Activated T-cell treated with anti-CD3 and anti-CD28 coated beads, Interleukin-2, amount 50 U/mL, for 72 hours (primary cell): ENCODE measurements around the gene MAGEL2. TPM values are rescaled to one million over a fixed set of nuclear protein-coding genes. Genes with fewer than 3 reads are reported as not detected.
A peak's percentile ranks its signal among the peaks of the same experiment; 100 is the strongest.

Experiments
- ATAC-seq, 2 donors: fragments of 150-1000 bp; cut with Tn5 transposase; replicated peaks in 1 of 2; 2 replicates each; pipeline ENCODE4 v1.10.0; 2021; ENCODE audit warnings: moderate library complexity in 2 of 2, mild to moderate bottlenecking in 1 of 2
- DNase-seq, 2 donors: peaks; one replicate each; pipeline ENCODE4 v3.0.0; 2021 to 2022; ENCODE audit warnings: mixed read lengths in 1 of 2
- H3K27ac Mint-ChIP-seq: one replicate; pipeline ENCODE4 v1.8.0; 2022; ENCODE audit warnings: mild to moderate bottlenecking, moderate library complexity, mixed read lengths
- H3K27me3 Mint-ChIP-seq: one replicate; pipeline ENCODE4 v1.8.0; 2022; ENCODE audit warnings: low read depth, mixed read lengths
- H3K36me3 Mint-ChIP-seq, 2 donors: one replicate each; pipeline ENCODE4 v1.8.0; 2022; ENCODE audit warnings: mixed read lengths in 2 of 2, mild to moderate bottlenecking in 1 of 2; ENCODE audit not compliant: insufficient read depth in 2 of 2
- H3K4me1 Mint-ChIP-seq: one replicate; pipeline ENCODE4 v1.8.0; 2022; ENCODE audit warnings: low read depth, mixed read lengths
- H3K4me3 Mint-ChIP-seq, 2 donors: one replicate each; pipeline ENCODE4 v1.8.0; 2022; ENCODE audit warnings: mild to moderate bottlenecking in 2 of 2, mixed read lengths in 2 of 2, moderate library complexity in 2 of 2
- H3K9me3 Mint-ChIP-seq, 2 donors: one replicate each; pipeline ENCODE4 v1.8.0; 2022; ENCODE audit warnings: mixed read lengths in 2 of 2
- total RNA-seq, 2 donors: library from RNA; stranded (reverse); gene quantifications; one replicate each; pipeline ENCODE4 v1.2.3, GENCODE V29; 2022

The MAGEL2 gene
- total RNA-seq: not detected

DNA sequence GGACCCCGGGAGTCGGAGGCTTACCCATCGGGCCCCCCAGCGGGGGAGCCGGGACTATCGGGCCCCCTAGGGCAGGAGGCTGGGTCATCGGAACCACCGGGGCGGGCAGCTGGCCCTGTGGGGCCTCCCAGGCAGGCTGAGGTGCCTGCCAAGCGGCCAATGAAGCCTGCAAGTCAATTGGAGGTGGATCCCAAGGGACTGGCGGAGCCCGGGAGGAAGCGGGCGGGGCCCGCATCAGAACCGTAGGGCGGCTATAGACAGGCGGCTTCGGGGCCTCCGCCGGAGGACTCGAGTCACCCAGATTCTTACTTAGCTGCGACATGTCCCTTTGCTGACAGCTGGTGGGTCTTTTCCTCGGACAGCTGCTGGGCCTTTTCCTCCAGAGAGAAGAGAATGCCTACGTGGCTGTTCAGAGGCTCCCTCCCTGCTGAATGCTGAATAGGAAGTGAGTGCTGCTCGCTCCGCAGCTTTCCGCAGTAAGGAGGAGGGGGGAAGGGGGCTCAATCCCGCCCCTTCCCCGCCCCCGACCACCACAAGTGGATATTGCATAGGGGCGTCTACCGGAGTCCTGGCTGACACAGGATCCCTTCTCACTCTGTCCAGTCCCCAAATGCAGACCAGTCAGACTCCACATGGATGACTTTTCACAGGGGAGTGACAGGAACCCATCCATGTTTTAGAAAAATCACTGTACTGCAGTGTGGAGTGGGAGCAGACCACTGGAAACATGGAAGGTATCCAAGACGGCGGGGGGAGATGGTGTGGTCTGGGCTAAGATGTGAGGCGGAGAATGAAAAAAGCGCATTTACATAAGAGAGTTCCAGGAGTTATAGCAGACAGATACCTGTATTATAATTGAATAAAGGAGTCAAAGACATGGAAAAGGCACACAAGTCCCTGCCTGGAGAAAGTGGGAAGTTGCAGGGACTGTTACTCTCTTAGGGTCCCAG is at the start of gene MAGEL2:
Gene MAGEL2 (minus strand): TSS at position 447 of the 950 bp plus-strand sequence. CDS start 125 bp downstream, at position 322.
- no peaks in the 10 kb centered on the region for H3K36me3 Mint-ChIP-seq
- H3K4me3 Mint-ChIP-seq: no peak within 1 kb of the TSS
- H3K27me3 Mint-ChIP-seq: peaks cover 10% of the 10 kb centered on the region
- no peaks in the 10 kb centered on the region for H3K4me1 Mint-ChIP-seq
- ATAC-seq (no peak), DNase-seq (no peak)
- H3K9me3 Mint-ChIP-seq: no peaks in the 10 kb centered on the region
- no peak within 1 kb of the TSS for H3K27ac Mint-ChIP-seq

DNA sequence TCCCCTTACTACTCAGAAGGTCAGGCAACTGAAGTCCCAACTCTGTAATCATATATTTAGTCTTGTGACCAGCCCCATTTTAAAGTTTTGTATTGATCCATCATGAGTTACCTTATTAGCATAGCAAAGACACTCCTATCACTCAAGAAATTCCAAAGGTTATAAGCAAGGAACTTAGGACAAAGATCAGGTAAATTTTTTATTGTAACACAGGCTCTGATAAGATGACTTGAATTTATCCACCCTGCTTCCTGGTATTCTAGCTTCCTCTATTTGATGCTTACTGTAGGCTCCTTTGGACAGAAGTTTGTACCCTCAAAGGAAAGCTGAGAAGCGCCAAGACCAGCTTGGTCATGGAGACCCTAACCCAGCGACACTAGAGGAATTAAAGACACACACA is 47.6 kb upstream of the MAGEL2 start:
- peaks cover 0 to 5% of the 10 kb centered on the region in 2 donors for H3K9me3 Mint-ChIP-seq
- H3K4me1 Mint-ChIP-seq: no peaks in the 10 kb centered on the region
- H3K27me3 Mint-ChIP-seq: no peaks in the 10 kb centered on the region
- H3K36me3 Mint-ChIP-seq: no peaks in the 10 kb centered on the region
- no peak for DNase-seq
- no peak for ATAC-seq
- H3K4me3 Mint-ChIP-seq: no peak overlapping the region
- H3K27ac Mint-ChIP-seq: no peak overlapping the region

DNA sequence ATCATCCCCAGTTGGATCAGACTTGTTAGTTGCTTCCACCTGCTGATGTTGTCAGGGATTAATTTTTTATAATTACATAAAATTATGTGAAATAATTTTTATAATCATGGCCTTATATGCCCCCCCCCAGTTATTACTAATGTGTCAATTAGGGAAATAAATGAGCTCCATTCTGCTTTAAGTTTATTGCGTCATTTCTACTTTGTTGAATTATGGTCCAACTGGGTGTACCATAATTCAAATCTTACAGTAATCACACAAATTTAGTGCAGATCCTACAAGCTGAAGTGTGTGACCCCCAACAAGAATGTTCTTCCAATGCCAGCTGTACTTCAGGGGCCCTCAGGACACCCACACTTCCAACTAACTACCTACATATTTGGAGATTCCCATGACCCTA is 46.9 kb upstream of the MAGEL2 start:
- Mint-ChIP-seq H3K27ac (no peak overlapping the region), H3K36me3 (no peaks in the 10 kb centered on the region), H3K9me3 (peaks cover 2 to 5% of the 10 kb centered on the region in 2 donors), H3K27me3 (no peaks in the 10 kb centered on the region), H3K4me3 (no peak overlapping the region), H3K4me1 (no peaks in the 10 kb centered on the region)
- ATAC-seq (no peak), DNase-seq (no peak)

DNA sequence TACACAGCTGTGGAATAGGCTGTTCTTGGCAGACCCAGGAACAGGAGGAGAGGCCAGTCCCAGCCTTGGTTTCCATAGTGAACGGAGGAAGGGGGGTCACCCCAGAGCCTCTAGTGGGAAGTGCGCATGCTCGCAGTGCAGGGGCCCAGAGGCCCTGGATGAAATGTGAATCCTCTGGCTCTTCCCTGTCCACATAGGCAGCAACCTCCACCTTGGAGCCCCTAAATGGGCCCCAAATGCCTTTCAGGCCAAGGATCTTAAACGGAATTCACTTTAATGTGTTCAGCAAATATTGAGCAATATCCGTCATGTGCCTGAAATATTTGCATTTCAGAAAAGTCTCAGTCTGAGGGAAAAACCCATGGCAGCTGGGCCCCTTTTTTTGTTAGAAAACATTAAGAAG is 42.8 kb upstream of the MAGEL2 start:
- Mint-ChIP-seq H3K9me3 (peaks cover 2 to 4% of the 10 kb centered on the region in 2 donors), H3K36me3 (peaks cover 0 to 1% of the 10 kb centered on the region in 2 donors), H3K4me3 (no peak overlapping the region), H3K4me1 (no peaks in the 10 kb centered on the region), H3K27ac (no peak overlapping the region), H3K27me3 (no peaks in the 10 kb centered on the region)
- DNase-seq: no peak
- ATAC-seq: no peak

DNA sequence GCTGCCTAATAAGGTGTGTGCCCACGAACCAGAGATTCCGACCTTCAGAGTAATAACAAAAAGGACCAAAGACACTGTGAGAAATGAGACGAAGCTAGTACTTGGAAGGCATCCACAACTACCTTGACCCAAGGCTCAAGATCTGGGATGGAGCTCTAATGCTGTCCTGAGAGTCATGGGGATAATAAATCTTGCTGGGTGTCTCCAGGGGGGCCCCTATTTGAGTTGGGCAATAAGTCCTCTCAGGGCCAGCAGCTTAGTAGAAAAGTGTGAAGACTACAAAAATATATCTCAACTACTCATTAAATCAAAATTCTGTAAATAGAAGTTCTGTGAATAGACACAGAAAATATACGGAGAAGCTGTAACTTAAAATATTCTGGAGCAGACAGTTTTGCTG is 42.3 kb upstream of the MAGEL2 start:
- no peak overlapping the region for H3K4me3 Mint-ChIP-seq
- H3K27me3 Mint-ChIP-seq: no peaks in the 10 kb centered on the region
- H3K36me3 Mint-ChIP-seq: peaks cover 0 to 1% of the 10 kb centered on the region in 2 donors
- no peaks in the 10 kb centered on the region for H3K4me1 Mint-ChIP-seq
- H3K27ac Mint-ChIP-seq: no peak overlapping the region
- H3K9me3 Mint-ChIP-seq: peaks cover 2 to 4% of the 10 kb centered on the region in 2 donors
- DNase-seq (no peak), ATAC-seq (no peak)

DNA sequence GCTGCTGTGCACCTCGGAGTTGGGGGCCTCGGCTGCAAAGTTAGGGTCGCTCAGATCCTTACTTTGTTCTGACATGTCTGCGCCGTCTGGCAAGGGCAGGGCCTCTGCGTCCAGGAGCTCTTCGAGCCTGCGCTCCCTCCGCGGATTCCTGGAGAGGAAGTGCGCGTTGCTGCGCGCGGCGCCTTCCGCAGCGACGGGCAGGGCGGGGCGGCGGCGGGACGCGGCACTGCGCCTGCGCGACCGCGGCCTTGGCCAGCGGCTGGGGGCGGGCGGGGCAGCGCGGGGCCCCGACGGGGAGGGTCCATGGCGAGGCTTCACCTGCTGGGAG is 39.4 kb upstream of the MAGEL2 start, which contains the start of gene NDN:
Gene NDN (minus strand): TSS at position 163 of the 328 bp plus-strand sequence. CDS start 88 bp downstream, at position 75.
- Mint-ChIP-seq H3K27ac (no peak within 1 kb of the TSS), H3K4me3 (peak within 1 kb of the TSS; percentile 14 to 43), H3K9me3 (peaks cover 0 to 2% of the 10 kb centered on the region in 2 donors), H3K27me3 (no peaks in the 10 kb centered on the region), H3K36me3 (peaks cover 0 to 1% of the 10 kb centered on the region in 2 donors), H3K4me1 (no peaks in the 10 kb centered on the region)
- ATAC-seq (peak; percentile 35 to 44), DNase-seq (peak; percentile 2 to 9)

DNA sequence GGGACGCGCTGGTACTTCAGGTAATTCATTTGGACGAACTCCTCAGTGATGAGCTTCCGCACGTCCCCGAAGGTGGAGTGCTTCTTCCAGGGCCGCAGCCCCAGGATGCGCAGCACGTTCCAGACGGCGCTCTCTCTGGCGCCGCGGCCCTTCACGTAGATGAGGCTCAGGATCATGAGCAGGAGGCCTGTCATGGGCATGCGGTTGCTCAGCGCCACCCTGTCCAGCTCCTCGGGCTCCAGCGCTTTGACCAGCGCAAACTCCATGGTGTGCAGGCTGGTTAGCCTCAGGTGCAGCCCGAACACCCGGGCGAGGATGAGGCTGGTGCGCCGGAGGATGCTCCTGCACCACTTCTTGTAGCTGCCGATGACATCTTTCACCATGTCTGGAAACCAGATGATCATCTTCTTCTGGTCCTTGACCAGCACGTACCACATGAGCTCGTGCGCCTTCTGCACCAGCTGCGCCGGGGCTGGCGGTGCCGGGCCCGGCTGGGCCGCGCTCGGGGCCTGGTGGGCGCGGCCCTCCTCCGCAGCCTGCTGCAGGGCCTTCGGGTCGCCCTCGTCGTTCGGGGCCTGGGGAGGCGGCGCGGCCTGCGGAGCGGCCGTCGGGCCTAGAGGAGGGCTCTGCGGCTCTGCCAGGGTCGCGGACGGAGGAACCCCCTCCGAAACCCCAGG is 38.9 kb upstream of the MAGEL2 start:
- ATAC-seq: peak in 1 of 2 donors; percentile 7
- H3K4me3 Mint-ChIP-seq: peak overlapping the region in 1 of 2 donors; percentile 43
- peaks cover 0 to 2% of the 10 kb centered on the region in 2 donors for H3K9me3 Mint-ChIP-seq
- H3K27me3 Mint-ChIP-seq: no peaks in the 10 kb centered on the region
- H3K36me3 Mint-ChIP-seq: peaks cover 0 to 1% of the 10 kb centered on the region in 2 donors
- H3K27ac Mint-ChIP-seq: no peak overlapping the region
- no peaks in the 10 kb centered on the region for H3K4me1 Mint-ChIP-seq
- no peak for DNase-seq

DNA sequence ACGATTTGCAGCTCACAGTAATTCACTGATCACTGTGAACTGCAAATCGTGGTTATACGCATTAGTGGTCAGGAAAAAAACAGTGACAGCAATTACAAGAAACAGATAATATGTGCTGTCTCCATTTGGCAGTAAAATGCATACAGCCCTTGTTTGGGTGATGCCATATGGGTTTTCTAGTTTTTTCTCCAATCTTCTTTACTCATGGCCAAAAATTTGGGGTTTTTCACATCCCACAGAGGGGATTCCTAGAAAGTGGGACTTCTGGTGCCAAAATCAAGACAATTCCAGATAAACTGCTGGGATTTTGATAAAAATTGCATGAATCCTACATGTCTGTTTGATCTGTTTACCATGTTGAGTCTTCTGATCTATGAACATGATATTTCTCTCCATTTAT is 23.8 kb upstream of the MAGEL2 start:
- Mint-ChIP-seq H3K4me3 (no peak overlapping the region), H3K27ac (no peak overlapping the region), H3K36me3 (no peaks in the 10 kb centered on the region), H3K27me3 (no peaks in the 10 kb centered on the region), H3K9me3 (no peaks in the 10 kb centered on the region), H3K4me1 (no peaks in the 10 kb centered on the region)
- DNase-seq (no peak), ATAC-seq (no peak)

DNA sequence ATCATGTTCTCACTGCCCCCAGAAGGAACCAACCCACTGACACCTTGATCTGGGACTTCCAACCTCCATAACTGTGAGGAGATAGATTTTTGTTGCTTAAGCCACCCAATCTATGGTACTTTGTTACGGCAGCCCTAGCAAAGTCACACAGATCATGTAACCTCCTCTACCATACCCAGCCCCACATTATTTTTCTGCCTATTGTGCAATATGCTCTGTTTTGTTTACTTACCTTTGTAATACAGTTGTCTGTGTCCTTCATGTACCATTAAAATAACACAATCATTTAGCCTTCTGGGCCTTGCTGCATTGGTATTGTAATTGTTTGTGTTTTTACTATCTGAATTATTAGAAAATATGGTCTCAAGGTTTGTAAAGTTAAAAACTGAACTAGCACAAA is 23.3 kb upstream of the MAGEL2 start:
- H3K4me1 Mint-ChIP-seq: no peaks in the 10 kb centered on the region
- no peak for ATAC-seq
- no peaks in the 10 kb centered on the region for H3K27me3 Mint-ChIP-seq
- no peaks in the 10 kb centered on the region for H3K36me3 Mint-ChIP-seq
- no peak overlapping the region for H3K4me3 Mint-ChIP-seq
- H3K27ac Mint-ChIP-seq: no peak overlapping the region
- DNase-seq: no peak
- no peaks in the 10 kb centered on the region for H3K9me3 Mint-ChIP-seq

DNA sequence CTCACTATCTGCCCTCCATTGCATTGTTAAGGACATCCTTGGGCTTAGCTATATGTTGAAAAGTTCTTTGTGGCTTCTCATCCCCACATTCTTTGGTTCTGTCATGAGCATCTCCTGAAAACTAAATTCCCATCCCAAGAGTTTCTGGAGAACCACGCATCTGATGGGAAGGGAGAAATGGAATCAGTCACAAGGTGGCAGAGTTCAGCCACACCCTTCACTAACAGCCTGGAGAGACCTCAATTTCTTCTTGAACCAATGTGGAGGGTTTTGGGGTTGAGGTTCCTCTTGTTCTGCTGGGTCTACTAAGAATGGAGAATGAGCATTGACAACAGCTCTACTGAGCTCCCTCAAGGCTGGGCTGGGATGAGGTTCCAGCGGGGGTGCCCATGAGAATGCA is 15.6 kb upstream of the MAGEL2 start:
- ATAC-seq: no peak
- Mint-ChIP-seq H3K4me3 (no peak overlapping the region), H3K27me3 (no peaks in the 10 kb centered on the region), H3K27ac (no peak overlapping the region), H3K36me3 (no peaks in the 10 kb centered on the region), H3K4me1 (no peaks in the 10 kb centered on the region), H3K9me3 (no peaks in the 10 kb centered on the region)
- no peak for DNase-seq

DNA sequence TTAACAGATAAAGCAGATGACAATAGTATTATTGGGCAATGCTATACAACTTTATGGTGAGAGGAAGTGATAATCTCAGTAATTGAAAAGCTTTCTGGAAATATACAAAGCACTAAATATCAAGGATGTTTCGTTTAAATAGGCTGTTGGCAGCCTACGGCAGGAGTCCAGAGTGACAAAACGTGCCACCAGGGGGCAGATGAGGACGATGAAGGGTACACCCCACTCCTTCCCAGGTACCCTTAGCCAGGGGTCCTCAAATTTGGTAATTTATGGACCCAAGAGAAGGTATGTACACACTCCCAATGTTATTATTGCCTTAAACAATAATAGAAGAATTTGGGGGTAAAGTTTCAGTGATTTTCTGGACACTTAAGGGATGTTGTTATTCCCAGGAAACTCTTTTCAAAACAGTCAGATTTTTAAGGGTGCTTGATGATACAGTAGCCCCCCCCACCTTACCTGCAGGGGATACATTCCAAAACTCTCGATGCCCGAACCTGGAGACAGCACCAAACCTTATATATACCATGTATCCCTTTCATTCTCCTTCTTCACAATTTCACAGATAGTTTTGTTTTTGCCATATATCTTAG is 1.4 kb upstream of the MAGEL2 start:
- ATAC-seq (no peak), DNase-seq (peak; percentile 17 to 39)
- Mint-ChIP-seq H3K9me3 (no peaks in the 10 kb centered on the region), H3K36me3 (no peaks in the 10 kb centered on the region), H3K27ac (no peak overlapping the region), H3K27me3 (peaks cover 10% of the 10 kb centered on the region), H3K4me1 (no peaks in the 10 kb centered on the region), H3K4me3 (no peak overlapping the region)

DNA sequence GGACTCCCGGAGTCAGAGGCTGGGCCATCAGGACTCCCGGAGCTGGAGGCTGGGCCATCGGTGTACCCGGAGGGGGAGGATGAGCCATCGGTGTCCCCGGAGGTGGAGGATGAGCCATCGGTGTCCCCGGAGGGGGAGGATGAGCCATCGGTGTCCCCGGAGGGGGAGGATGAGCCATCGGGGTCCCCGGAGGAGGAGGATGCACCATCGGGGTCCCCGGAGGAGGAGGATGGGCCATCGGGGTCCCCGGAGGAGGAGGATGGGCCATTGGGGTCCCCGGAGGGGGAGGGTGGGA is 719 bp downstream of the MAGEL2 start:
- no peaks in the 10 kb centered on the region for H3K9me3 Mint-ChIP-seq

More for the DNA sequence above, 719 bp downstream of the MAGEL2 start:
- Mint-ChIP-seq H3K27me3 (peaks cover 10% of the 10 kb centered on the region), H3K4me1 (no peaks in the 10 kb centered on the region), H3K4me3 (no peak overlapping the region), H3K36me3 (no peaks in the 10 kb centered on the region), H3K27ac (no peak overlapping the region)
- no peak for ATAC-seq
- DNase-seq: no peak
